Measurements from ENCODE around the gene CCSER1.

CCSER1 gene

GRCh38 chr4:91630054-91630453 lies 1502.9 kb downstream of the CCSER1 start:
- DNase-seq: no peak

- no peak for DNase-seq
Observed at GRCh38 chr4:91630764-91631163, 1503.6 kb downstream of the CCSER1 start.

GRCh38 chr4:91631335-91631734 lies 1504.1 kb downstream of the CCSER1 start:
- DNase-seq: no peak

GRCh38 chr4:91636083-91636482 lies 1508.9 kb downstream of the CCSER1 start:
- no peak for DNase-seq
